GM19463 (cell line): Measurements from ENCODE around the gene CD6.

Experiments
- ATAC-seq: cut with Tn5 transposase; IDR thresholded peaks from one replicate; pipeline ENCODE4 v1.9.1; 2021; ENCODE audit warnings: mild to moderate bottlenecking, moderate library complexity; ENCODE audit not compliant: unreplicated experiment

Gene CD6

GRCh38 chr11:61024938-61025820, 53.7 kb downstream of the CD6 start:
- ATAC-seq = no peak

GRCh38 chr11:61025821-61026120, 54.3 kb downstream of the CD6 start:
- ATAC-seq = no peak

DNA sequence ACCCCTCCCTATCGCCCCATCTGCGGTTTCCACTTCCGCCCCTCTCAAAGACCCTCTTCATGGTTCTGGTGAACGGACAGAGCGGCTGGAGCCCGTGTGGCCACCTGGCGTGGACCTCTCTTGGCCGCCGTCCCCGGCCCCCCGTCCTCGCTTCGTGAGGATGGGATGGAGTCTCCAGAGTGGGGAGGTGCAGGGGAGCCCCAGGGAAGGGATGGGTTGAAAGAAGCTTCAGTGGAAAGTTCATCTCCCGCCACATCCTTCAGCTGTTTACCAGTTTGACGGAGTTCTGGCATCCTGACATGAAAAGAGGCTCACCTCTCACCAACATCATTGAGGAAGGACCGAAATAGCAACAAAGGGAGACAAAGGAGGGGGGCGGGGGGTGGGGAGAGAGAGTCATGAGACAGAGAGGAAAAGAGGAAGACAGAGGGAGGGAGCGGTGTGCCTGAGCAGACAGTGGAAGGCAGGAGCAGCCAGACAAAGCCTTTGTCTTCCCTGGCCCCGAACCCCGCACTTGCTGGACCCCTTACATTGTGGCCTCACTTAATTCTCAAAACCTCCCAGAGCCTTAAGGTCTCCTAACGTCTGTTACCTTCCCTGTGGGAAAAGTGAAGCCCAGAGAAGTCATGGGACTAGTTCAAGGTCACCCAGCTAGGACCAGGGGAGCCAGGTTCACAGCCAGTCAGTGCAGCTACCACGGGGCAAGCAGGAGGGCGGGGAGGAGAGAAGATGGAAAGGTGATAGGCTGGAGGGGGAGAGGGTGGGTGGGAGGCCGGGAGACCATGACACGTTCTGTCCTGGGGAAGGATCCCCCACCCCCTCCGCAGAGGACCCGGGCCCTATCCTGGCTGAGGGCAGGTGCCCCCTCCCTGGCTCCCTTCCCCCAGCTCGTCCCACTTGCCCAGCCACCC, 54.9 kb downstream of the CD6 start:
- no peak for ATAC-seq

DNA sequence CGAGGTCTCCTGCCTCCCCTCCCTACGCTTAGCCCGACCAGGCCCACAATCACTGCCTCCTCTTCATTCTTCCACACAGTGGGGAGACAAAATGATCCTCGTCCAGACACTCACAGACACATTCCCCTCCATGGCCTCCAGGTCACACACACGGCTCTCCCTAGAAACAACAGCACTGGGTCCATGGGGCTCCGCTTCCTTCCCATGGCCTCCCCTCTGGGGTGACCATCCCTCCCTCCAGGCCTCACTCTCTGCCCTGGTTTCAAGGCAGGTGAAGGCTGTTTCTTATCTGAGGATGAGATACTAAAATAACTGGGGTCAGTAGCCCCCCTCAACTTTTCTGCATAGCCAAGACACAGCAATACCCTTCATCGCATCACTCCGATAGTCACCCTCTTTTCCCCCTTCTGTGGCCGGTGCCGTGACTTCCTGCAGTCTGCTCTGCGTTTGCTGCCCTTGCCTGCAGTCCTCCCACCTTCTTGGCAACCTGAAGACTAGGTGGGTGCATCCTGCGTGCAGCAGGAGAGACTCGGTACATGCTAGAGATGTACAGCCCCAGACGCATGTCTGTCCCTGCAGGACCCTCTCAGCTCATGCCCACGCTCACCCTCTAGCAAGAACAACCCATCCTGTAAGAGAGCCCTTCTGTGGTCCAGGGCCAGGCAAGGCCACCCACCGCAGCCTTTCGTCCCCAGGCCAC, 55.8 kb downstream of the CD6 start:
- ATAC-seq = no peak

DNA sequence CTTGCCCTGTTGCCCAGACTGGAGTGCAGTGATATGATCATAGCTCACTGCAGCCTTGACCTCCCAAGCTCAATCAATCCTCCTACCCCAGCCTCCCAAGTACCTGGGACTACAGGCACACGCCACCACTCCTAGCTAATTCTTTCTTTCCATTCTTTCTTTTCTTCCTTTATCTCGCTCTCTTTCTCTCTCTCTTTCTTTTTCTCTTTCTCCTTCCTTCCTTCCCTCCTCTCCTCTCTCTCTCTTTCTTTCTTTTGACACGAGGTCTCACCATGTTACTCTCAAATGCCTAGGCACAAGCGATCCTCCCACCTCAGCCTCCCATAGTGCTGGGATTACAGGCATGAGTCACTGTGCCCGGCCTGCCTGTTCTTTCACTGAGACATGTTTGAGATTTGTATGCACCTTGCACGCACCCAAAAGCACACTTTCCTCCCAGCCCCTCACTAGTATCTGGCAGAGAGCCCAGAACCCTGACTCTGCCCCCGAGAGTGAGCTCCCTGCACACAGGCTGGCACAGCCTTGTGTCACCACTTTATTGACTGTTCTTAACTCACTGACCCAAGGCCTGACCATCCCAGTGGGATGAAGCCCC, 56.8 kb downstream of the CD6 start:
- peak; percentile 92 for ATAC-seq

DNA sequence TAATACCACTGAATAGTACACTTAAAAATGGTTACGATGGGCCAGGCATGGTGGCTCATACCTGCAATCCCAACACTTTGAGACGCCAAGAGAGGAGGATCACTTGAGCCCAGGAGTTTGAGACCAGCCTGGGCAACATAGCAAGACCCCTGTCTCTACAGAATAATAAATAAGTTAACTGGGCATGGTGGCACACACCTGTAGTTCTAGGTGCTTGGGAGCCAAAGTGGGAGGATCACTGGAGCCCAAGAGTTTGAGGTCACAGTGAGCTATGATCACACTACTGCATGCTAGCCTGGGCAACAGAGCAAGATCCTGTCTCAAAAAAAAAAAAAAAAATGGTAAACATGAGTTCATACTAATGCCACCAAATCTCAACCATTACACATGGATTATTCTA, 61.3 kb downstream of the CD6 start:
- no peak for ATAC-seq

- no peak for ATAC-seq
Measured at GRCh38 chr11:61033417-61033816, 61.9 kb downstream of the CD6 start.

GRCh38 chr11:61034111-61034510, 62.6 kb downstream of the CD6 start:
- ATAC-seq = no peak

- no peak for ATAC-seq
Measured at GRCh38 chr11:61034704-61035525, 63.4 kb downstream of the CD6 start.

DNA sequence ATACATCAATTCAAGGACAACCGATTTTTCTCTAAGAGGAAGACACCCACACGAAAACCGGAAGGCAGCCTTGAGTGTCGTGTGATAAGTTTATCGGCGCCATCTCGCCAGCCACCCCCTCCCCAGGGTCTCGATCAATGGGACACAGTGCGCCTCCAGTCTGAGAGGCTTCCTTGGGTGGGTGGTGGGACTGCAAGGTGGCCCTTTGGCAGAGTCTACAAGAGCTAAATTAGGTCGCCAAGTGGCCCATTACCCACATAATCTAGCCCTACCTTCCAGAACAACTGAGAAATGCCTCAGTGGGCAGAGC, 64.0 kb downstream of the CD6 start:
- ATAC-seq = no peak

DNA sequence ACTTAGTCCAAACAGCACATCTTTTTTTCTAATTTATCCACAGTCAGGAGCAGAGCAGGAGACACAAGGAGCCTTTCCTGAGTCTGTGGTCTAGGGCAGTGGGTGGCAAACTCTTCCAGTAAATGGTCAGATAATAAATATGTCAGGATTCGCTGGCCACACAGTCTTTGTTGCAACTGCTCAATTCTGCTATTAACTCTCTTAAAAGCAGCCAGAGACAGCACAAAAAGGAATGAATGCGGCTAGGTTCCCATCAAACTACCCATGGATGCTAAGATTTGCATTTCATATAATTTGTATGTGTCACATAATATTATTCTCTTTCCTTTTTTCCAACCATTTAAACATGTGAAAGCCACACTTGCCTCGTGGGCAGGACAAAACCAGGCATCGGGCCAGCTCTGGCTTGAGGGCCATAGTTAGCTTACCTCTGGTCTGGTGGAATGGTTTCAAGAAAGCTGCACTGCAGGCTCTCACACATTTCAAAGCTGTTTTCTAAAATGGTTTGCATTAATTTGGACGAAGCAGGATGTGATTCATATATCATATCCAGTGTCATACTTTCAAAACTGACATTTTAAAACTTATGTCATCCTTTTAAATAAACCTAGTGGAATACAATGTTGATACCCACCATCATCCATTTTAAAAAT, 66.1 kb downstream of the CD6 start:
- no peak for ATAC-seq

- no peak for ATAC-seq
Measured at GRCh38 chr11:61039916-61040315, 68.4 kb downstream of the CD6 start.

- ATAC-seq = peak; percentile 91
Measured at GRCh38 chr11:61041755-61042518, 70.5 kb downstream of the CD6 start.

- ATAC-seq = no peak
Measured at GRCh38 chr11:61042537-61042936, 71.1 kb downstream of the CD6 start.

GRCh38 chr11:61042961-61043540, 71.6 kb downstream of the CD6 start:
- ATAC-seq = no peak

GRCh38 chr11:61045271-61045670, 73.8 kb downstream of the CD6 start:
- no peak for ATAC-seq

- ATAC-seq = no peak
Measured at GRCh38 chr11:61046833-61047232, 75.4 kb downstream of the CD6 start.

GRCh38 chr11:61048368-61049062, 77.0 kb downstream of the CD6 start:
- no peak for ATAC-seq
